ENCODE results near the gene KRTAP26-1.

The KRTAP26-1 gene

GRCh38 chr21:30320215-30320614 is at the start of gene KRTAP26-1:
KRTAP26-1 (minus strand) TSS chr21:30320315; CDS start chr21:30320035, 280 bp downstream.
- no peak for DNase-seq (ENCODE audit: low read depth in 2 of 2)

- no peak for DNase-seq (ENCODE audit: low read depth in 2 of 2)
These were observed 35.8 kb upstream of the KRTAP26-1 start for GRCh38 chr21:30355906-30356305.

- DNase-seq (ENCODE audit: low read depth in 2 of 2), result no peak
These were observed 34.3 kb upstream of the KRTAP26-1 start for GRCh38 chr21:30354308-30355005.

- DNase-seq (ENCODE audit: low read depth in 2 of 2), result no peak
These were observed 31.4 kb upstream of the KRTAP26-1 start for GRCh38 chr21:30351534-30351933.

- no peak for DNase-seq (ENCODE audit: low read depth in 2 of 2)
These were observed 29.5 kb upstream of the KRTAP26-1 start for GRCh38 chr21:30349572-30349971.

GRCh38 chr21:30348506-30348905 is 28.4 kb upstream of the KRTAP26-1 start, which contains the start of gene KRTAP23-1:
KRTAP23-1 (minus strand) TSS chr21:30348606; CDS start chr21:30348606, 0 bp downstream.
- DNase-seq (ENCODE audit: low read depth in 2 of 2), result no peak

GRCh38 chr21:30345014-30345413 is 24.9 kb upstream of the KRTAP26-1 start:
- DNase-seq (ENCODE audit: low read depth in 2 of 2), result no peak

GRCh38 chr21:30340714-30341573 is 20.8 kb upstream of the KRTAP26-1 start:
- peak; percentile 5 to 28 for DNase-seq (ENCODE audit: low read depth in 2 of 2)

GRCh38 chr21:30338717-30339116 is 18.6 kb upstream of the KRTAP26-1 start:
- DNase-seq (ENCODE audit: low read depth in 2 of 2), result no peak

- no peak for DNase-seq (ENCODE audit: low read depth in 2 of 2)
These were observed 17.7 kb upstream of the KRTAP26-1 start for GRCh38 chr21:30337772-30338171.

- no peak for DNase-seq (ENCODE audit: low read depth in 2 of 2)
These were observed 17.2 kb upstream of the KRTAP26-1 start, which contains the start of gene KRTAP27-1 for GRCh38 chr21:30337276-30337744. KRTAP27-1 (minus strand) TSS chr21:30337694; CDS start chr21:30337668, 26 bp downstream.

GRCh38 chr21:30336596-30336995 is 16.5 kb upstream of the KRTAP26-1 start:
- DNase-seq (ENCODE audit: low read depth in 2 of 2), result no peak

GRCh38 chr21:30333736-30334135 is 13.6 kb upstream of the KRTAP26-1 start:
- DNase-seq (ENCODE audit: low read depth in 2 of 2), result no peak

GRCh38 chr21:30332681-30333080 is 12.6 kb upstream of the KRTAP26-1 start:
- DNase-seq (ENCODE audit: low read depth in 2 of 2), result no peak

GRCh38 chr21:30329203-30329875 is 9.2 kb upstream of the KRTAP26-1 start:
- DNase-seq (ENCODE audit: low read depth in 2 of 2), result no peak

GRCh38 chr21:30326390-30326789 is 6.3 kb upstream of the KRTAP26-1 start:
- no peak for DNase-seq (ENCODE audit: low read depth in 2 of 2)

- DNase-seq (ENCODE audit: low read depth in 2 of 2), result no peak
These were observed 4.4 kb downstream of the KRTAP26-1 start for GRCh38 chr21:30315701-30316100.

GRCh38 chr21:30306884-30307283 is 13.2 kb downstream of the KRTAP26-1 start:
- DNase-seq (ENCODE audit: low read depth in 2 of 2), result no peak

GRCh38 chr21:30305136-30305535 is 15.0 kb downstream of the KRTAP26-1 start:
- no peak for DNase-seq (ENCODE audit: low read depth in 2 of 2)

GRCh38 chr21:30289215-30289614 is 30.9 kb downstream of the KRTAP26-1 start, which contains the start of gene KRTAP25-1:
KRTAP25-1 (minus strand) TSS chr21:30289514; CDS start chr21:30289490, 24 bp downstream.
- DNase-seq (ENCODE audit: low read depth in 2 of 2), result no peak

- no peak for DNase-seq (ENCODE audit: low read depth in 2 of 2)
These were observed 37.3 kb downstream of the KRTAP26-1 start, which contains the start of gene KRTAP24-1 for GRCh38 chr21:30282850-30283249. KRTAP24-1 (minus strand) TSS chr21:30282950; CDS start chr21:30282932, 18 bp downstream.

- DNase-seq (ENCODE audit: low read depth in 2 of 2), result no peak
These were observed 48.5 kb downstream of the KRTAP26-1 start for GRCh38 chr21:30271611-30272010.
